K562 (cell line): ENCODE data around the gene TRIM44. TPM values are rescaled to one million over a fixed set of nuclear protein-coding genes. Genes with fewer than 3 reads are reported as not detected.

ENCODE experiments used
- ATAC-seq: fragments of 200-7000 bp; cut with Tn5 transposase; 3 replicates; pipeline ENCODE4 v1.9.1; 2020; ENCODE audit warnings: moderate library complexity
- BruUV-seq: library from RNA; stranded (reverse); fragments of 400-500 nt; replicated peaks from 2 replicates; lab custom pipeline; 2021; lab: Mats Ljungman, UMichigan
- CTCF ChIA-PET: fragments of 300-600 bp; formaldehyde crosslinking; extraction: SDS; loops from one replicate; lab custom pipeline; 2021; ENCODE audit warnings: low intra/inter-chr PET ratio; lab: Yijun Ruan, JAX
- POLR2A ChIA-PET: fragments of 300-600, 350-650 bp; sonication (Branson Sonifier 250); formaldehyde crosslinking; extraction: SDS; loops from one replicate; lab custom pipeline; 2021; ENCODE audit warnings: antibody characterized with exemption, inconsistent platforms; lab: Yijun Ruan, JAX
- DNase-seq, 4 experiments: peaks; one replicate each; pipeline versions ENCODE4 v3.0.0 to v3.0.0-alpha.2; 2011 to 2018; ENCODE audit warnings: low spot score in 3 of 4, mixed read lengths in 3 of 4; ENCODE audit errors: extremely low read depth in 1 of 4
- FAIRE-seq: peaks from 2 replicates; lab custom pipeline; 2011; peaks lifted over from hg19 to GRCh38; lab: Jason Lieb, UNC
- H2AFZ ChIP-seq: 2 replicates; pipeline ENCODE4 v1.6.0; 2011; ENCODE audit warnings: low read depth, low read length, control low read depth, inconsistent platforms
- H3K27ac ChIP-seq: fragments of 200-600 bp; 3 replicates; pipeline ENCODE4 v1.8.0; 2011; ENCODE audit warnings: low read depth, mild to moderate bottlenecking, control low read depth, inconsistent platforms, low read length, moderate library complexity, mixed read lengths; ENCODE audit errors: extremely low read depth
- H3K27me3 ChIP-seq, 2 experiments: fragments of 300-600 bp in 1 of 2; 2 replicates in 1 of 2; 3 replicates in 1 of 2; pipeline versions ENCODE4 v1.6.0 to v1.8.0; 2011; ENCODE audit warnings: inconsistent platforms in 2 of 2, low read length in 2 of 2, mild to moderate bottlenecking in 1 of 2, mixed read lengths in 1 of 2, moderate library complexity in 1 of 2; ENCODE audit not compliant: control insufficient read depth in 2 of 2, insufficient read depth in 2 of 2
- H3K36me3 ChIP-seq: fragments of 300-600 bp; 3 replicates; pipeline ENCODE4 v1.8.0; 2011; ENCODE audit warnings: mild to moderate bottlenecking, low read length, inconsistent platforms; ENCODE audit not compliant: control insufficient read depth, insufficient read depth
- H3K4me1 ChIP-seq, 2 experiments: fragments of 200-600 bp in 1 of 2; replicated peaks in 1 of 2; 2 replicates in 1 of 2; 3 replicates in 1 of 2; pipeline versions ENCODE4 v1.5.1 to v1.8.0; 2011; ENCODE audit warnings: inconsistent platforms in 2 of 2, low read length in 2 of 2, mild to moderate bottlenecking in 1 of 2, mixed read lengths in 1 of 2, moderate library complexity in 1 of 2; ENCODE audit not compliant: control insufficient read depth in 2 of 2, insufficient read depth in 2 of 2
- H3K4me2 ChIP-seq: 2 replicates; pipeline ENCODE4 v1.6.1; 2011; ENCODE audit warnings: low read length, control low read depth, inconsistent platforms, mixed read lengths; ENCODE audit not compliant: insufficient read depth
- H3K4me3 ChIP-seq: fragments of 200-600 bp; sonication (generic), shearing (Covaris generic); 2 replicates; pipeline ENCODE4 v1.5.1; 2016; ENCODE audit warnings: control low read depth, inconsistent platforms
- H3K79me2 ChIP-seq: fragments of 200-600 bp; 3 replicates; pipeline ENCODE4 v1.8.0; 2011; ENCODE audit warnings: low read length, inconsistent platforms; ENCODE audit not compliant: control insufficient read depth, insufficient read depth
- H3K9ac ChIP-seq, 2 experiments: 2 replicates each; pipeline versions ENCODE4 v1.6.0 to v1.6.1; 2011; ENCODE audit warnings: low read depth in 2 of 2, low read length in 2 of 2, control low read depth in 1 of 2, inconsistent platforms in 1 of 2, mild to moderate bottlenecking in 1 of 2, mixed read lengths in 1 of 2; ENCODE audit not compliant: insufficient read depth in 1 of 2
- H3K9me1 ChIP-seq: one replicate; pipeline ENCODE4 v1.6.0; 2011; ENCODE audit warnings: inconsistent platforms, mild to moderate bottlenecking, low read length, moderate library complexity; ENCODE audit not compliant: control insufficient read depth, insufficient read depth
- H3K9me3 ChIP-seq: replicated peaks from 2 replicates; pipeline ENCODE4 v1.5.1; 2011; ENCODE audit warnings: low read depth, low read length, inconsistent platforms; ENCODE audit not compliant: control insufficient read depth, insufficient read depth
- H4K20me1 ChIP-seq: replicated peaks from 2 replicates; pipeline ENCODE4 v1.6.1; 2011; ENCODE audit warnings: low read length, inconsistent platforms, mixed read lengths; ENCODE audit not compliant: control insufficient read depth, insufficient read depth
- CEBPG ChIP-seq, 3 experiments: fragments of 200-800 bp in 1 of 3; sonication (Bioruptor generic) in 1 of 3; sonication (generic) in 1 of 3; formaldehyde crosslinking in 1 of 3; IDR thresholded peaks in 2 of 3; conservative IDR thresholded peaks in 1 of 3; 2 replicates each; pipeline versions ENCODE4 v1.6.1 to v1.8.0; 2016 to 2022; ENCODE audit warnings: missing compliant biosample characterization in 2 of 3, missing genetic modification characterization in 2 of 3, mild to moderate bottlenecking in 1 of 3, missing genetic modification reagents in 1 of 3
- DPF2 ChIP-seq: fragments of 450-650 bp; IDR thresholded peaks from 2 replicates; pipeline ENCODE4 v1.6.1; 2016
- EZH2 ChIP-seq: IDR thresholded peaks from 2 replicates; pipeline ENCODE4 v1.6.1; 2012; ENCODE audit warnings: low read depth, mild to moderate bottlenecking, inconsistent platforms, low read length, borderline replicate concordance
- FOXP1 ChIP-seq: sonication (generic); formaldehyde crosslinking; IDR thresholded peaks from 2 replicates; pipeline ENCODE4 v1.8.0; 2022; ENCODE audit warnings: mild to moderate bottlenecking, missing genetic modification reagents
- NR2C1 ChIP-seq, 2 experiments: fragments of 450-650 bp; IDR thresholded peaks; 2 replicates each; pipeline ENCODE4 v1.6.1; 2017; ENCODE audit warnings: mild to moderate bottlenecking in 2 of 2, antibody characterized with exemption in 1 of 2, inconsistent platforms in 1 of 2, missing compliant biosample characterization in 1 of 2, missing genetic modification characterization in 1 of 2
- NRF1 ChIP-seq, 2 experiments: fragments of 450-650 bp; IDR thresholded peaks in 1 of 2; conservative IDR thresholded peaks in 1 of 2; 2 replicates each; pipeline ENCODE4 v1.6.1; 2014; ENCODE audit warnings: mild to moderate bottlenecking in 2 of 2
- PHB ChIP-seq: fragments of 250-450 bp; sonication (Bioruptor Pico); IDR thresholded peaks from 2 replicates; pipeline ENCODE4 v1.5.0; 2021
- SRSF1 ChIP-seq: fragments of 200-400 bp; formaldehyde crosslinking; IDR thresholded peaks from 2 replicates; pipeline ENCODE4 v1.6.1; 2017; ENCODE audit warnings: mild to moderate bottlenecking, low read depth, low read length, moderate library complexity
- TEAD4 ChIP-seq, 2 experiments: sonication (generic) in 1 of 2; formaldehyde crosslinking in 1 of 2; IDR thresholded peaks; 2 replicates each; pipeline versions ENCODE4 v1.6.1 to v1.8.0; 2012 to 2022; ENCODE audit warnings: borderline replicate concordance in 1 of 2, inconsistent platforms in 1 of 2, low read length in 1 of 2, mild to moderate bottlenecking in 1 of 2, missing genetic modification reagents in 1 of 2
- ZNF175 ChIP-seq: fragments of 200-800 bp; sonication (Bioruptor generic); IDR thresholded peaks from 2 replicates; pipeline ENCODE4 v1.6.1; 2016; ENCODE audit warnings: low read depth, mild to moderate bottlenecking, missing genetic modification characterization, missing compliant biosample characterization
- ZNF589 ChIP-seq: fragments of 200-800 bp; sonication (Bioruptor generic); IDR thresholded peaks from 2 replicates; pipeline ENCODE4 v1.6.1; 2016; ENCODE audit warnings: low read depth, missing genetic modification characterization, missing compliant biosample characterization
- ZSCAN29 ChIP-seq: fragments of 450-650 bp; IDR thresholded peaks from 2 replicates; pipeline ENCODE4 v1.6.1; 2017
- WGBS: fragments of 100-300 bp; shearing (Covaris generic); methylation state at CpG from one replicate; pipeline ENCODE4 v1.1.6; 2016; ENCODE audit warnings: low coverage, mixed read lengths; ENCODE audit not compliant: insufficient coverage; ENCODE audit errors: missing lambda C conversion rate; 5-methylcytosine and 5-hydroxymethylcytosine counted together
- in situ Hi-C: fragments of 300-500 bp; cut with MboI; formaldehyde crosslinking; loops from 4 replicates; pipeline ENCODE4 v1.15.0; 2018; ENCODE audit warnings: inconsistent platforms, mixed read lengths
- intact Hi-C: fragments of 100-400 bp; cut with micrococcal nuclease; formaldehyde crosslinking; loops from 2 replicates; pipeline ENCODE4 v1.14.2; 2022
- polyA plus RNA-seq, 8 experiments: library from polyadenylated mRNA; depleted of rRNA in 4 of 8; stranded (reverse) in 5 of 8; unstranded in 3 of 8; fragments of >200 nt; fragmentation: Nextera tagmentation in 2 of 8; fragmentation: Illumina TruSeq in 1 of 8; extraction: Ambion mirVana in 2 of 8; extraction: Trizol in 1 of 8; gene quantifications; 2 replicates each; pipeline versions ENCODE4 v1.2.1 to v1.2.3, GENCODE V29; 2011 to 2014; ENCODE audit warnings: inconsistent platforms in 1 of 8, missing spikeins in 1 of 8
- total RNA-seq, 7 experiments: library from RNA; depleted of rRNA in 6 of 7; stranded (reverse); fragments of >200 nt in 6 of 7; fragmentation: Illumina TruSeq in 2 of 7; extraction: Trizol in 2 of 7; gene quantifications; 2 replicates each; pipeline versions ENCODE4 v1.2.1 to v1.2.3, GENCODE V29; 2011 to 2021; ENCODE audit warnings: low replicate concordance in 1 of 7
- TF ChIP-seq, protein P1 (sequence below): fragments of 450-650 bp; formaldehyde crosslinking; IDR thresholded peaks from 2 replicates; pipeline ENCODE4 v1.4.0; 2020; ENCODE audit warnings: mild to moderate bottlenecking, moderate library complexity
- TF ChIP-seq, protein P2 (sequence below), 3 experiments: fragments of 200-800 bp in 1 of 3; fragments of 250-450 bp in 1 of 3; fragments of 450-650 bp in 1 of 3; sonication (Bioruptor Pico) in 1 of 3; sonication (Bioruptor generic) in 1 of 3; formaldehyde crosslinking in 1 of 3; IDR thresholded peaks; 2 replicates each; pipeline versions ENCODE4 v1.6.1 to v1.8.0; 2016 to 2022; ENCODE audit warnings: mild to moderate bottlenecking in 2 of 3, missing genetic modification characterization in 2 of 3, missing compliant biosample characterization in 1 of 3, moderate library complexity in 1 of 3

The TRIM44 gene
- total and polyA plus RNA-seq, 9 of the 15 experiments (the other 6 are each of a cell fraction or from before 2014, with no cell fraction given) = 8.3 to 105 (median 37.2) TPM

GRCh38 chr11:35746356-35747153 lies 84.0 kb downstream of the TRIM44 start:
- no peaks in the 10 kb centered on the region for H3K9me3 ChIP-seq
- in situ Hi-C loops (no loop called here), intact Hi-C loops (no loop called here)
- H3K4me1 ChIP-seq = no peaks in the 10 kb centered on the region
- no peak overlapping the region for H3K9ac ChIP-seq
- ChIA-PET CTCF (no interaction called here), POLR2A (interaction anchor here (0.5 kb wide), 1 partner anchor 430 kb away, joined by 3 read pairs; no protein-coding TSS in a partner anchor)
- FAIRE-seq = no peak
- 80% methylated on average over 4 of the region's 4 CpGs for WGBS
- no peaks in the 10 kb centered on the region; a peak in 1 of 5 replicates for H3K27me3 ChIP-seq
- DNase-seq = no peak
- no peak for TF ChIP-seq NRF1 (conservative IDR thresholded peaks at IDR 0.05 in 1 of 2, IDR thresholded peaks at IDR 0.05 in 1 of 2)
- TF ChIP-seq FOXP1 (CRISPR knock-in tag) = no peak
- TF ChIP-seq, protein P1, sequence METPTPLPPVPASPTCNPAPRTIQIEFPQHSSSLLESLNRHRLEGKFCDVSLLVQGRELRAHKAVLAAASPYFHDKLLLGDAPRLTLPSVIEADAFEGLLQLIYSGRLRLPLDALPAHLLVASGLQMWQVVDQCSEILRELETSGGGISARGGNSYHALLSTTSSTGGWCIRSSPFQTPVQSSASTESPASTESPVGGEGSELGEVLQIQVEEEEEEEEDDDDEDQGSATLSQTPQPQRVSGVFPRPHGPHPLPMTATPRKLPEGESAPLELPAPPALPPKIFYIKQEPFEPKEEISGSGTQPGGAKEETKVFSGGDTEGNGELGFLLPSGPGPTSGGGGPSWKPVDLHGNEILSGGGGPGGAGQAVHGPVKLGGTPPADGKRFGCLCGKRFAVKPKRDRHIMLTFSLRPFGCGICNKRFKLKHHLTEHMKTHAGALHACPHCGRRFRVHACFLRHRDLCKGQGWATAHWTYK (CRISPR knock-in tag) = no peak
- TF ChIP-seq TEAD4 (IDR thresholded peaks at IDR 0.05; ENCODE audit: low read length) = no peak
- no peak for TF ChIP-seq TEAD4 (CRISPR knock-in tag; IDR thresholded peaks at IDR 0.05; ENCODE audit: borderline replicate concordance)
- peak; percentile 17; the same call in 1 of the 2 replicates for TF ChIP-seq ZNF589 (CRISPR knock-in tag)
- TF ChIP-seq PHB (CRISPR knock-in tag) = no peak
- no peak for TF ChIP-seq ZSCAN29
- peak; percentile 73 for TF ChIP-seq ZNF175 (CRISPR knock-in tag)
- TF ChIP-seq, protein P2, sequence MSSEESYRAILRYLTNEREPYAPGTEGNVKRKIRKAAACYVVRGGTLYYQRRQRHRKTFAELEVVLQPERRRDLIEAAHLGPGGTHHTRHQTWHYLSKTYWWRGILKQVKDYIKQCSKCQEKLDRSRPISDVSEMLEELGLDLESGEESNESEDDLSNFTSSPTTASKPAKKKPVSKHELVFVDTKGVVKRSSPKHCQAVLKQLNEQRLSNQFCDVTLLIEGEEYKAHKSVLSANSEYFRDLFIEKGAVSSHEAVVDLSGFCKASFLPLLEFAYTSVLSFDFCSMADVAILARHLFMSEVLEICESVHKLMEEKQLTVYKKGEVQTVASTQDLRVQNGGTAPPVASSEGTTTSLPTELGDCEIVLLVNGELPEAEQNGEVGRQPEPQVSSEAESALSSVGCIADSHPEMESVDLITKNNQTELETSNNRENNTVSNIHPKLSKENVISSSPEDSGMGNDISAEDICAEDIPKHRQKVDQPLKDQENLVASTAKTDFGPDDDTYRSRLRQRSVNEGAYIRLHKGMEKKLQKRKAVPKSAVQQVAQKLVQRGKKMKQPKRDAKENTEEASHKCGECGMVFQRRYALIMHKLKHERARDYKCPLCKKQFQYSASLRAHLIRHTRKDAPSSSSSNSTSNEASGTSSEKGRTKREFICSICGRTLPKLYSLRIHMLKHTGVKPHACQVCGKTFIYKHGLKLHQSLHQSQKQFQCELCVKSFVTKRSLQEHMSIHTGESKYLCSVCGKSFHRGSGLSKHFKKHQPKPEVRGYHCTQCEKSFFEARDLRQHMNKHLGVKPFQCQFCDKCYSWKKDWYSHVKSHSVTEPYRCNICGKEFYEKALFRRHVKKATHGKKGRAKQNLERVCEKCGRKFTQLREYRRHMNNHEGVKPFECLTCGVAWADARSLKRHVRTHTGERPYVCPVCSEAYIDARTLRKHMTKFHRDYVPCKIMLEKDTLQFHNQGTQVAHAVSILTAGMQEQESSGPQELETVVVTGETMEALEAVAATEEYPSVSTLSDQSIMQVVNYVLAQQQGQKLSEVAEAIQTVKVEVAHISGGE (CRISPR knock-in tag; IDR thresholded peaks at IDR 0.05) = no peak
- no peak for TF ChIP-seq EZH2
- TF ChIP-seq NR2C1 (IDR thresholded peaks at IDR 0.05) = no peak
- 0 out of 2 replicates have a peak, but pooled peaks have one; percentile 10 for TF ChIP-seq NR2C1 (tag; IDR thresholded peaks at IDR 0.05)
- TF ChIP-seq CEBPG (CRISPR knock-in tag; IDR thresholded peaks at IDR 0.05) = no peak
- TF ChIP-seq CEBPG (tag; conservative IDR thresholded peaks at IDR 0.05 in 1 of 2, IDR thresholded peaks at IDR 0.05 in 1 of 2) = peak in 1 of 2 experiments; percentile 81; a peak in 2 of 4 replicates
- TF ChIP-seq DPF2 = no peak
- no peak for TF ChIP-seq SRSF1
- no peak overlapping the region for H3K4me2 ChIP-seq
- no TSS peak for BruUV-seq
- no peaks in the 10 kb centered on the region for H3K9me1 ChIP-seq
- no peak overlapping the region for H3K4me3 ChIP-seq
- H2AFZ ChIP-seq = no peak overlapping the region
- ATAC-seq = no peak
- H4K20me1 ChIP-seq = no peaks in the 10 kb centered on the region; the same call in 1 of the 2 replicates
- H3K36me3 ChIP-seq = peaks cover 17% of the 10 kb centered on the region
- H3K27ac ChIP-seq = no peak overlapping the region
- no peaks in the 10 kb centered on the region; the same call in 2 of the 3 replicates for H3K79me2 ChIP-seq
